Activated CD8-positive, alpha-beta T cell treated with anti-CD3 and anti-CD28 coated beads for 36 hours (primary cell): ENCODE data around the gene PDE8B. TPM values are rescaled to one million over a fixed set of nuclear protein-coding genes. Genes with fewer than 3 reads are reported as not detected.
"Not testable (repeated sequence)": the region's sequence is repeated elsewhere in the genome, so short reads cannot be mapped to it uniquely, and the experiment has no call there.

Experiments
- ATAC-seq: fragments of 200-7000 bp; cut with Tn5 transposase; one replicate; pipeline ENCODE4 v1.10.0; 2021; ENCODE audit warnings: mild to moderate bottlenecking, moderate library complexity
- CTCF ChIA-PET: fragments of 350-600 bp; sonication (Branson Sonifier 250); formaldehyde crosslinking; loops from one replicate; lab custom pipeline; 2021; ENCODE audit warnings: antibody characterized with exemption; lab: Charles Lee
- POLR2A ChIA-PET: fragments of 350-600 bp; sonication (Branson Sonifier 250); formaldehyde crosslinking; loops from one replicate; lab custom pipeline; 2021; ENCODE audit warnings: antibody characterized with exemption; lab: Charles Lee
- DNase-seq: peaks from one replicate; pipeline ENCODE4 v3.0.0-alpha.2; 2020
- H3K27ac Mint-ChIP-seq: one replicate; pipeline ENCODE4 v1.8.0; 2021; ENCODE audit warnings: mild to moderate bottlenecking, mixed read lengths
- H3K27me3 Mint-ChIP-seq: one replicate; pipeline ENCODE4 v1.8.0; 2021; ENCODE audit warnings: mixed read lengths
- H3K36me3 Mint-ChIP-seq: one replicate; pipeline ENCODE4 v1.8.0; 2021; ENCODE audit warnings: low read depth, mixed read lengths
- H3K4me1 Mint-ChIP-seq: one replicate; pipeline ENCODE4 v1.8.0; 2021; ENCODE audit warnings: low read depth, mixed read lengths
- H3K4me3 Mint-ChIP-seq: one replicate; pipeline ENCODE4 v1.8.0; 2021; ENCODE audit warnings: mild to moderate bottlenecking, moderate library complexity, mixed read lengths
- H3K9me3 Mint-ChIP-seq: one replicate; pipeline ENCODE4 v1.8.0; 2021; ENCODE audit warnings: mixed read lengths
- CTCF ChIP-seq: fragments of 200-600 bp; IDR thresholded peaks from one replicate; pipeline ENCODE4 v1.8.0; 2022; ENCODE audit warnings: antibody characterized with exemption, mild to moderate bottlenecking
- intact Hi-C: fragments of 100-400 bp; cut with micrococcal nuclease; formaldehyde crosslinking; loops from one replicate; pipeline ENCODE4 v1.10.0; 2022
- total RNA-seq, 2 experiments: library from RNA; stranded (reverse); gene quantifications; one replicate each; pipeline ENCODE4 v1.2.3, GENCODE V29; 2021

PDE8B gene
- total RNA-seq, 2 experiments from 2014 or later = 0.47 TPM; not detected in 1

GRCh38 chr5:77376609-77377300 is 166.3 kb downstream of the PDE8B start:
- DNase-seq (no peak), ATAC-seq (no peak)
- intact Hi-C loops = no loop called here
- no peak overlapping the region for H3K27ac Mint-ChIP-seq
- H3K4me3 Mint-ChIP-seq = no peak overlapping the region
- no peaks in the 10 kb centered on the region for H3K9me3 Mint-ChIP-seq
- peaks cover 8% of the 10 kb centered on the region for H3K27me3 Mint-ChIP-seq
- TF ChIP-seq CTCF = no peak
- CTCF ChIA-PET = interaction anchor here (1.7 to 2.4 kb wide), 2 partner anchors 12 to 115 kb away, joined by 3 to 8 read pairs; partner anchors contain the start of gene WDR41
- H3K36me3 Mint-ChIP-seq = no peaks in the 10 kb centered on the region
- POLR2A ChIA-PET = no interaction called here
- peaks cover 26% of the 10 kb centered on the region for H3K4me1 Mint-ChIP-seq

GRCh38 chr5:77379558-77380061 is 169.1 kb downstream of the PDE8B start:
- CTCF ChIA-PET = interaction anchor here (1.2 to 1.8 kb wide), 3 partner anchors 46 to 113 kb away, joined by 4 to 13 read pairs (median 6); partner anchors contain the start of gene WDR41
- no peak for TF ChIP-seq CTCF
- POLR2A ChIA-PET = interaction anchor here (0.6 to 1.4 kb wide), 3 partner anchors 23 to 893 kb away, joined by 3 to 4 read pairs (median 3); no protein-coding TSS in a partner anchor
- no peaks in the 10 kb centered on the region for H3K36me3 Mint-ChIP-seq
- H3K4me1 Mint-ChIP-seq = peaks cover 26% of the 10 kb centered on the region
- intact Hi-C loops = no loop called here
- ATAC-seq (peak; percentile 91), DNase-seq (peak; percentile 74)
- no peaks in the 10 kb centered on the region for H3K9me3 Mint-ChIP-seq
- H3K4me3 Mint-ChIP-seq = no peak overlapping the region
- H3K27me3 Mint-ChIP-seq = peaks cover 8% of the 10 kb centered on the region
- H3K27ac Mint-ChIP-seq = peak overlapping the region; percentile 68

- Mint-ChIP-seq H3K4me3 (no peak overlapping the region), H3K27ac (no peak overlapping the region), H3K27me3 (peaks cover 5% of the 10 kb centered on the region), H3K9me3 (no peaks in the 10 kb centered on the region), H3K4me1 (peaks cover 26% of the 10 kb centered on the region), H3K36me3 (no peaks in the 10 kb centered on the region)
- intact Hi-C loops = no loop called here
- POLR2A ChIA-PET = no interaction called here
- TF ChIP-seq CTCF = no peak
- ATAC-seq = no peak
- CTCF ChIA-PET = interaction anchor here (1.2 to 1.6 kb wide), 2 partner anchors 56 to 112 kb away, joined by 4 to 13 read pairs; partner anchors contain the start of gene WDR41
- DNase-seq = no peak
Measured at GRCh38 chr5:77380636-77381035, 170.2 kb downstream of the PDE8B start.

GRCh38 chr5:77383336-77383735 is 172.9 kb downstream of the PDE8B start:
- POLR2A ChIA-PET = interaction anchor here (0.7 kb wide), 1 partner anchor 273 kb away, joined by 3 read pairs; no protein-coding TSS in a partner anchor
- H3K27ac Mint-ChIP-seq, intact Hi-C loops, H3K9me3 Mint-ChIP-seq, DNase-seq, ATAC-seq, H3K27me3 Mint-ChIP-seq, CTCF ChIA-PET, H3K36me3 Mint-ChIP-seq, H3K4me3 Mint-ChIP-seq: not testable (repeated sequence)
- peaks cover 26% of the 10 kb centered on the region for H3K4me1 Mint-ChIP-seq

- H3K4me3 Mint-ChIP-seq, H3K9me3 Mint-ChIP-seq, H3K4me1 Mint-ChIP-seq, DNase-seq, H3K36me3 Mint-ChIP-seq, intact Hi-C loops, POLR2A ChIA-PET, H3K27me3 Mint-ChIP-seq, H3K27ac Mint-ChIP-seq, CTCF ChIA-PET, ATAC-seq: not testable (repeated sequence)
Measured at GRCh38 chr5:77386340-77386739, 175.9 kb downstream of the PDE8B start.

- ChIA-PET POLR2A (no interaction called here), CTCF (no interaction called here)
- no peak overlapping the region for H3K27ac Mint-ChIP-seq
- no peak for ATAC-seq
- H3K4me1 Mint-ChIP-seq = no peaks in the 10 kb centered on the region
- intact Hi-C loops = no loop called here
- no peak for TF ChIP-seq CTCF
- H3K27me3 Mint-ChIP-seq = peaks cover 2% of the 10 kb centered on the region
- no peak overlapping the region for H3K4me3 Mint-ChIP-seq
- DNase-seq = no peak
- peaks cover 2% of the 10 kb centered on the region for H3K9me3 Mint-ChIP-seq
- H3K36me3 Mint-ChIP-seq = no peaks in the 10 kb centered on the region
Measured at GRCh38 chr5:77389746-77390145, 179.3 kb downstream of the PDE8B start.
